ENCODE data around the gene TOE1.

TOE1 gene

GRCh38 chr1:45340816-45341466 is 971 bp downstream of the TOE1 start:
- Histone ChIP-seq H3K27me3 (ENCODE audit: control insufficient read depth, insufficient read depth, low read length) (no peaks in the 10 kb centered on the region), H3K4me1 (ENCODE audit: control insufficient read depth, insufficient read depth, low read length) (peaks cover 8% of the 10 kb centered on the region), H3K9ac (ENCODE audit: low read depth, low read length) (peak overlapping the region; percentile 99), H3K9me3 (ENCODE audit: control insufficient read depth, insufficient read depth, low read length) (no peaks in the 10 kb centered on the region), H3K27ac (ENCODE audit: low read depth, low read length) (peak overlapping the region; percentile 99), H3K36me3 (ENCODE audit: control insufficient read depth, insufficient read depth, low read length) (peaks cover 52% of the 10 kb centered on the region), H3K4me3 (ENCODE audit: low read depth, low read length) (peak overlapping the region; percentile 95)

- Histone ChIP-seq H3K9me3 (ENCODE audit: control insufficient read depth, insufficient read depth, low read length) (no peaks in the 10 kb centered on the region), H3K9ac (ENCODE audit: low read depth, low read length) (no peak overlapping the region), H3K4me1 (ENCODE audit: control insufficient read depth, insufficient read depth, low read length) (peaks cover 6% of the 10 kb centered on the region), H3K27ac (ENCODE audit: low read depth, low read length) (no peak overlapping the region), H3K27me3 (ENCODE audit: control insufficient read depth, insufficient read depth, low read length) (no peaks in the 10 kb centered on the region), H3K36me3 (ENCODE audit: control insufficient read depth, insufficient read depth, low read length) (peaks cover 51% of the 10 kb centered on the region), H3K4me3 (ENCODE audit: low read depth, low read length) (no peak overlapping the region)
Observed at GRCh38 chr1:45344499-45344898, 4.5 kb downstream of the TOE1 start.

- H3K9ac ChIP-seq (ENCODE audit: low read depth, low read length): no peak overlapping the region
- H3K27ac ChIP-seq (ENCODE audit: low read depth, low read length): no peak overlapping the region
- no peak overlapping the region for H3K4me3 ChIP-seq (ENCODE audit: low read depth, low read length)
- H3K9me3 ChIP-seq (ENCODE audit: control insufficient read depth, insufficient read depth, low read length): no peaks in the 10 kb centered on the region
- H3K4me1 ChIP-seq (ENCODE audit: control insufficient read depth, insufficient read depth, low read length): peaks cover 6% of the 10 kb centered on the region
- peaks cover 51% of the 10 kb centered on the region for H3K36me3 ChIP-seq (ENCODE audit: control insufficient read depth, insufficient read depth, low read length)
- H3K27me3 ChIP-seq (ENCODE audit: control insufficient read depth, insufficient read depth, low read length): no peaks in the 10 kb centered on the region
Observed at GRCh38 chr1:45345014-45345413, 5.0 kb downstream of the TOE1 start.

- Histone ChIP-seq H3K27ac (ENCODE audit: low read depth, low read length) (no peak overlapping the region), H3K4me1 (ENCODE audit: control insufficient read depth, insufficient read depth, low read length) (no peaks in the 10 kb centered on the region), H3K4me3 (ENCODE audit: low read depth, low read length) (no peak overlapping the region), H3K27me3 (ENCODE audit: control insufficient read depth, insufficient read depth, low read length) (no peaks in the 10 kb centered on the region), H3K9me3 (ENCODE audit: control insufficient read depth, insufficient read depth, low read length) (no peaks in the 10 kb centered on the region), H3K9ac (ENCODE audit: low read depth, low read length) (no peak overlapping the region), H3K36me3 (ENCODE audit: control insufficient read depth, insufficient read depth, low read length) (peaks cover 45% of the 10 kb centered on the region)
Observed at GRCh38 chr1:45346473-45346872, 6.5 kb downstream of the TOE1 start.

GRCh38 chr1:45348020-45348419 is 8.1 kb downstream of the TOE1 start:
- no peaks in the 10 kb centered on the region for H3K4me1 ChIP-seq (ENCODE audit: control insufficient read depth, insufficient read depth, low read length)
- H3K4me3 ChIP-seq (ENCODE audit: low read depth, low read length): no peak overlapping the region
- no peak overlapping the region for H3K27ac ChIP-seq (ENCODE audit: low read depth, low read length)
- no peak overlapping the region for H3K9ac ChIP-seq (ENCODE audit: low read depth, low read length)
- H3K36me3 ChIP-seq (ENCODE audit: control insufficient read depth, insufficient read depth, low read length): peaks cover 29% of the 10 kb centered on the region
- no peaks in the 10 kb centered on the region for H3K9me3 ChIP-seq (ENCODE audit: control insufficient read depth, insufficient read depth, low read length)
- no peaks in the 10 kb centered on the region for H3K27me3 ChIP-seq (ENCODE audit: control insufficient read depth, insufficient read depth, low read length)

GRCh38 chr1:45348609-45348965 is 8.6 kb downstream of the TOE1 start:
- Histone ChIP-seq H3K4me1 (ENCODE audit: control insufficient read depth, insufficient read depth, low read length) (no peaks in the 10 kb centered on the region), H3K4me3 (ENCODE audit: low read depth, low read length) (no peak overlapping the region), H3K9me3 (ENCODE audit: control insufficient read depth, insufficient read depth, low read length) (no peaks in the 10 kb centered on the region), H3K27ac (ENCODE audit: low read depth, low read length) (no peak overlapping the region), H3K27me3 (ENCODE audit: control insufficient read depth, insufficient read depth, low read length) (no peaks in the 10 kb centered on the region), H3K9ac (ENCODE audit: low read depth, low read length) (no peak overlapping the region), H3K36me3 (ENCODE audit: control insufficient read depth, insufficient read depth, low read length) (peaks cover 24% of the 10 kb centered on the region)

- Histone ChIP-seq H3K9me3 (ENCODE audit: control insufficient read depth, insufficient read depth, low read length) (no peaks in the 10 kb centered on the region), H3K27me3 (ENCODE audit: control insufficient read depth, insufficient read depth, low read length) (no peaks in the 10 kb centered on the region), H3K4me3 (ENCODE audit: low read depth, low read length) (no peak overlapping the region), H3K27ac (ENCODE audit: low read depth, low read length) (no peak overlapping the region), H3K36me3 (ENCODE audit: control insufficient read depth, insufficient read depth, low read length) (peaks cover 24% of the 10 kb centered on the region), H3K4me1 (ENCODE audit: control insufficient read depth, insufficient read depth, low read length) (no peaks in the 10 kb centered on the region), H3K9ac (ENCODE audit: low read depth, low read length) (no peak overlapping the region)
Observed at GRCh38 chr1:45348966-45349677, 9.2 kb downstream of the TOE1 start.

- Histone ChIP-seq H3K9ac (ENCODE audit: low read depth, low read length) (no peak overlapping the region), H3K27ac (ENCODE audit: low read depth, low read length) (no peak overlapping the region), H3K27me3 (ENCODE audit: control insufficient read depth, insufficient read depth, low read length) (no peaks in the 10 kb centered on the region)
Observed at GRCh38 chr1:45351508-45351907, 11.5 kb downstream of the TOE1 start.

GRCh38 chr1:45353685-45354084 is 13.7 kb downstream of the TOE1 start:
- Histone ChIP-seq H3K27ac (ENCODE audit: low read depth, low read length) (no peak overlapping the region), H3K9me3 (ENCODE audit: control insufficient read depth, insufficient read depth, low read length) (no peaks in the 10 kb centered on the region)

More at GRCh38 chr1:45351508-45351907, 11.5 kb downstream of the TOE1 start:
- Histone ChIP-seq H3K9me3 (ENCODE audit: control insufficient read depth, insufficient read depth, low read length) (no peaks in the 10 kb centered on the region), H3K36me3 (ENCODE audit: control insufficient read depth, insufficient read depth, low read length) (peaks cover 8% of the 10 kb centered on the region; the same call in 1 of the 2 replicates), H3K4me3 (ENCODE audit: low read depth, low read length) (no peak overlapping the region), H3K4me1 (ENCODE audit: control insufficient read depth, insufficient read depth, low read length) (no peaks in the 10 kb centered on the region)

GRCh38 chr1:45354838-45355237 is 14.9 kb downstream of the TOE1 start:
- Histone ChIP-seq H3K4me3 (ENCODE audit: low read depth, low read length) (no peak overlapping the region), H3K36me3 (ENCODE audit: control insufficient read depth, insufficient read depth, low read length) (0 out of 2 replicates have a peak, but pooled peaks cover 5% of the 10 kb centered on the region), H3K27me3 (ENCODE audit: control insufficient read depth, insufficient read depth, low read length) (no peaks in the 10 kb centered on the region), H3K4me1 (ENCODE audit: control insufficient read depth, insufficient read depth, low read length) (peaks cover under 1% of the 10 kb centered on the region; the same call in 1 of the 2 replicates), H3K9ac (ENCODE audit: low read depth, low read length) (no peak overlapping the region), H3K9me3 (ENCODE audit: control insufficient read depth, insufficient read depth, low read length) (no peaks in the 10 kb centered on the region), H3K27ac (ENCODE audit: low read depth, low read length) (no peak overlapping the region)

More at GRCh38 chr1:45353685-45354084, 13.7 kb downstream of the TOE1 start:
- H3K4me1 ChIP-seq (ENCODE audit: control insufficient read depth, insufficient read depth, low read length): no peaks in the 10 kb centered on the region
- H3K9ac ChIP-seq (ENCODE audit: low read depth, low read length): no peak overlapping the region
- no peaks in the 10 kb centered on the region for H3K27me3 ChIP-seq (ENCODE audit: control insufficient read depth, insufficient read depth, low read length)
- 0 out of 2 replicates have a peak, but pooled peaks cover 5% of the 10 kb centered on the region for H3K36me3 ChIP-seq (ENCODE audit: control insufficient read depth, insufficient read depth, low read length)
- no peak overlapping the region for H3K4me3 ChIP-seq (ENCODE audit: low read depth, low read length)

GRCh38 chr1:45355683-45356082 is 15.7 kb downstream of the TOE1 start:
- Histone ChIP-seq H3K4me3 (ENCODE audit: low read depth, low read length) (no peak overlapping the region), H3K9me3 (ENCODE audit: control insufficient read depth, insufficient read depth, low read length) (no peaks in the 10 kb centered on the region), H3K36me3 (ENCODE audit: control insufficient read depth, insufficient read depth, low read length) (0 out of 2 replicates have a peak, but pooled peaks cover 5% of the 10 kb centered on the region), H3K27me3 (ENCODE audit: control insufficient read depth, insufficient read depth, low read length) (no peaks in the 10 kb centered on the region), H3K27ac (ENCODE audit: low read depth, low read length) (no peak overlapping the region), H3K9ac (ENCODE audit: low read depth, low read length) (no peak overlapping the region), H3K4me1 (ENCODE audit: control insufficient read depth, insufficient read depth, low read length) (peaks cover 9% of the 10 kb centered on the region)

Measured in HUES48 (cell line).